UCSD-AML1 (cell line): ENCODE data around the gene HSD17B1.
"Not testable (repeated sequence)": the region's sequence is repeated elsewhere in the genome, so short reads cannot be mapped to it uniquely, and the experiment has no call there.

Source experiments
- DNase-seq: peaks from one replicate; lab custom pipeline; 2025; ENCODE audit not compliant: unreplicated experiment; lab: John Stamatoyannopoulos, UW

The HSD17B1 gene, protein sequence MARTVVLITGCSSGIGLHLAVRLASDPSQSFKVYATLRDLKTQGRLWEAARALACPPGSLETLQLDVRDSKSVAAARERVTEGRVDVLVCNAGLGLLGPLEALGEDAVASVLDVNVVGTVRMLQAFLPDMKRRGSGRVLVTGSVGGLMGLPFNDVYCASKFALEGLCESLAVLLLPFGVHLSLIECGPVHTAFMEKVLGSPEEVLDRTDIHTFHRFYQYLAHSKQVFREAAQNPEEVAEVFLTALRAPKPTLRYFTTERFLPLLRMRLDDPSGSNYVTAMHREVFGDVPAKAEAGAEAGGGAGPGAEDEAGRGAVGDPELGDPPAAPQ

DNA sequence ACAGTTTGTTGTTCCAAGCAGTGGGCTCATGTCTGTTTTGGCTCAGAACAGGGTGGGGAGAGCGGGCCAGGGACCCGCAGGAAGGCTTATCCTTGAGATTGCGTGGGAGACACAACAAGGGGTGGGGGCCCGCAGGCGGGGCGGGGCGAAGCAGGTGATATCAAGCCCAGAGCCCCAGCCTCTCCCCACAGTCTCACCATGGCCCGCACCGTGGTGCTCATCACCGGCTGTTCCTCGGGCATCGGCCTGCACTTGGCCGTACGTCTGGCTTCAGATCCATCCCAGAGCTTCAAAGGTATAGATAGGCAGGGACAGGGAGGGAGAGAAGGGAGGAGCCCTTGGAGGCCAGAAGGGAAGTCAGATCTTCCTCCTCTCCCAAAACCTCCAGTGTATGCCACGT, at the start of gene HSD17B1:
Gene HSD17B1 (plus strand): TSS at position 188 of the 400 bp plus-strand sequence. CDS start 11 bp downstream, at position 199.
- not testable (repeated sequence) for DNase-seq

DNA sequence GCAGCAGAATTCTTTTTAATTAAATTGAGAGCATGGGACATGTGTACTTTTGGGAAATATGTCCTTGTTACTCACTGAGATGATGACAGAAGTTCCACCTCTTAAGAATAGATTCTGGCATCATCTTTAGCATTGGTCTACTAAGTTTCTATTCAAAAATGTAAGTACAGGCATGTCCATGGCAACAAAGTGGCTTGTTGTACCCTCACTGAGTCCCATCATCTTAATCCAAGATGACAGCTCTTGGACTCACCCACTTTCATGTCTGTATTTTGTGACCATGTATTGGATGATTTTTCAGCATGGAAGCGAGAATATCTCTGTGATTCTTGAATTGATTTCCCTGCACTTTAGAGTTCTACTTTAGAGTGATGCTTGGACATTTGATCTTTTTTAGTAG, 49.8 kb upstream of the HSD17B1 start:
- DNase-seq = no peak

DNA sequence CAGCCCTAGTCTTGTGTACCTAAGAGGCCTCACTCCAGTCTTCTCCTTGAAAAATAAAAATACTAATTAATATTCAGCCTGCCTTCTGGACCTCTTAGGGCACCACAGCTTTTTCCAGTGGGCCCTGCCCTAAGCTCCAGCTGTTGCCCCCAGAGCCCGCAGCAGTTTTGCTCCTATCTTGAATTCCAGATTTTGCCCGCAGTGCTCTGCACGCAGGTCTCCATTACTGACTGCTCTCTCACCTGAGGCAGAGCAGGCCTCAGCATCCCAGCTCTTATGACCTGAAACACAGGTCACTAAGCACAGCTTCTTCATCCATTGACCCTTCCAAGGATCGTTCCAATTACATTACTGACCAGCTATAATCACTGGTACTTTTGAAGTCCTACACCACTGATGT, 45.1 kb upstream of the HSD17B1 start:
- DNase-seq = no peak

DNA sequence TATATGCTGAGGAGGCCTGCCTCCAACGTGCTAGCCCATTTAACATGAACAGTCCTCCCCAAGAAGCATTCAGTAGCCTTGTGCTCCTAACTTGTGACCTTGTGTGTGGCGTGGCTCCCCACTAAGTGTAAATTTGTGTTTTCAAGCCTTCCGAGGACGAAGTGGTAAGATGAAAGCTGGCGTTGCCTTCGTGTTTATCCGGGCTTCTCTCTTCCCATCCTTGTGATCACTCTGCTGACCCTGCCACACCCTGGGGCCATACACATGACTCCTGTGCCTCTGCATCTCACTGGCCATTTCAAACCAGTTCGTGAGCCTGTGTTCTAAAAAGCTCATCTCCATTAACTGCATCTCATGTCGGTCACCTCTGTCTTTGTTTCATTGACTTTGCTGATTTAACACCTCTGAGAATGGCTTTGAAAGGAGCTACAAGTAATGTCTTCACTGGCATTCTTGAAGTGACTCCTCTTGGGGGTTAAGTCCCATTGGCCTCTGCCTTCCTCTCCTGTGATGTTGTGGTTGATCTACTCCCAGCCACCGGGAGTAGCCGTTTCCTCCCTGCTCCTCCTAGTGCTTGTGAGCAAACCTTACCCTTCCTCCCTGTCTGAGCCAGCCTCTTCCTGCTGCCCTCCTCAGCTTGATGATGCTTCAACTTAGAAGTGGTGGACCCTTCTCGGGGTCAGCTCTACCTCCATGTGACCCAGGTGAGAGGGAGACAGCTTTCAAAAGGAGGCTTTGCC, 44.1 kb upstream of the HSD17B1 start:
- DNase-seq = peak; percentile 66

DNA sequence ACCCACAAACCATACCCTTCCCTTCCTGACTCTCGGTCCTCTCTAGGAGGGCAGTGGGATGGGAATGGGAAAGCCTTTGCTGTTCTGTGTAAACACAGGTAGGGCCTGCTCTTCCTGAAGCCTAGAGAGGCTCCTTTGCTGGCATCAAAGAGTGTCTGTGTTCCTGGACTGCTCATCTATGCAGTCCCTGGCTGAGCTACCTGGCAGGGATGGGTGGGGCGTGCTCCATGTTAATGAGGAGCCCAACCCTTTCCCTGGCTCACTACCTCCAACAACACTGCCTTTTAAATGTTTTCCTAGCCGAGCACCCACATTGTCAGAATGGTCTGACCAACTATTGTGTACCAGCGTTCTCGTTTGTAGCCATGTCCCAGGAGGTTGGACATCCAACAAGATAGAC, 43.3 kb upstream of the HSD17B1 start:
- DNase-seq = no peak

DNA sequence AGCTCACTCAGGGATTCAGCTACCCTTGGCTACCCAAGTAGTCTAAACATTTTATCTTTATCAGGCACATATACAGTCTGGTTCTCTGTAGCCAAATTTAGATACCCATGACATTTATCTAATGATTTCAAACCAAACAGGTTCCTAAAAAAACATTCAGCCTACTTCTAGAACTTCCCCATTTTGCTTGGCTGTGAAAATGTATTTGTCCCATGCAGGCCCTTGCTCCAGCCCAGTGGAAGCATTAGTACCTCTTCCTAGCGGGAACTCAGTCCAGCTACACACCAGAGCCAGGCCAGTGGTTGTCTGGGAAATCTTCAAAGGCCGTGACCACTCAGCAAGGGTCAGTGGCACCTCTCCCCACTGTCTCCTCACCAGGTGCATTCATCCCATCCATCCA, 42.9 kb upstream of the HSD17B1 start:
- DNase-seq = no peak

DNA sequence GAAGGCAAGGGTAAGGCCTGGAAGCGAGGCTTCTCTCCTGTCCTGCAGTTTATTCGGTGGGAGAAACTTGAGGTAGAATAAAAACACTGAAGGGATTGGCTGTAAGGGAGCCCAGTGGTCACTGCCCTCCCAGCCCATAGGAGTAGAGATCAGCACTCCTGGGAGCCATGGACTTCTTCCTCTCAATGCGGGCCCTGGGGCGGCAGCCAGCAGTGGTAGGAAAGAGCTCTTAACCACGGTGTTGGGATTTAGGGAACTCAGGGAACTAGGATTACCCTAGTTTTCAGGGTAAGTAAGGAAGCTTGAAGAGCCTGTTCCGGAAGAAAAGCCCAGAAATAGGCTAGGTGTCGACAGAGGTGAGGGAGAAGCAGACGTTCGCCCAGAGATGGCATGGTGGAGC, 40.5 kb upstream of the HSD17B1 start:
- DNase-seq = no peak

DNA sequence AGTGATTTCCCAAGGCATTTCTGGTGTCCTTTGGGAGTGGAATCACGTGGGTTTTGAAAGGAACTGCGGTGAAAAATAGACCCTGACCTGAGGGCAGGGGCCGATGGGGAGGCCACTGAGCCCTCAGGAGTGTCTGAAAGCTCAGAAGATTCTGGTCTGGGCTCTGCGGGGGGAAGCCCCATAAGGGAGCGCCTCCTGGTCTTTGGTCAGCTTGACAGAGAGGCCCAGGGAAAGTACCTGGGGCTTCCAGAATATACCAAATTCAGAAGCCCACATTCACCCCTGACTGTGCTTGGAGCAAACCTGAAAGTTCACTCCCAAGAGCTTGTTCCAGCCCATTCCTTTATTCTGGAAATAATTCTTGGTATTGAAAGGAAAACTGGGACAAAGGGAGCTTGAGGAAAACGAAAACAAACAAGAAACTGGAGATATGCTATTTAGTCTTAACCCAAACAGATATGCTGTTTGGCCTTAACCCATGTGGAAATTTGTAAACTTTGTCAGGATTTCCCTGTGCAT, 39.9 kb upstream of the HSD17B1 start:
- no peak for DNase-seq

DNA sequence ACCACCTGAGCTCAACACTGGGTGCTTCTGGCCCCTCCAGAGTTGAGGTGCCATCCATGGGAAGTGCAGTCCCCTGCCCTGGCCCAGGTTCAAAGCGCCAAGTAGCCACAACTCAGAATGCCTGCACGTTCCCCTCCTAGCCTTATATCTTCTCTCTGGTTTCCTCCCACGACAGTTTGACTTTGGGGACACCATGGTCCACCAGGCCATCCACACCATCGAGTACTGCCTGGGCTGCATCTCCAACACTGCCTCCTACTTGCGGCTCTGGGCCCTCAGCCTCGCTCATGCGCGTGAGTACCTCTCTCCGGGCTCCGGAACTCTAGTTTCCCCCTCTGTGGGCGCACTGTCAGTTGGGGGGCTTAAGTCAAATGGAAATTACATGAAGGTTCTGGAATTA, 39.0 kb upstream of the HSD17B1 start:
- no peak for DNase-seq

DNA sequence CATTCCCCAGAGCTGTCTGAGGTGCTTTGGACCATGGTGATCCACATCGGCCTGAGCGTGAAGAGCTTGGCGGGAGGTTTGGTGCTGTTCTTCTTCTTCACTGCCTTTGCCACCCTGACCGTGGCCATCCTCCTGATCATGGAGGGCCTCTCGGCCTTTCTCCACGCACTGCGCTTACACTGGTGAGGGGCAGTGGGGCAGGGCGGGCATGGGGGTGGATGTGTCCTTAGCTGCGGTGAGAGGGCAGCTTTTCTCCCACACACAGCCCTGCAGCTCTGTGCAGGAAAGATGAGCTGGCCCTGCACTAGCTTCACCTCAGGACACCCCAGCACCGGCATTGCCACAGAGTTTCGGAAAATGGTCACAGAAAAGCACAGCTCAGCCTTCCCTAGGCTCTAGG, 38.4 kb upstream of the HSD17B1 start:
- DNase-seq = no peak

DNA sequence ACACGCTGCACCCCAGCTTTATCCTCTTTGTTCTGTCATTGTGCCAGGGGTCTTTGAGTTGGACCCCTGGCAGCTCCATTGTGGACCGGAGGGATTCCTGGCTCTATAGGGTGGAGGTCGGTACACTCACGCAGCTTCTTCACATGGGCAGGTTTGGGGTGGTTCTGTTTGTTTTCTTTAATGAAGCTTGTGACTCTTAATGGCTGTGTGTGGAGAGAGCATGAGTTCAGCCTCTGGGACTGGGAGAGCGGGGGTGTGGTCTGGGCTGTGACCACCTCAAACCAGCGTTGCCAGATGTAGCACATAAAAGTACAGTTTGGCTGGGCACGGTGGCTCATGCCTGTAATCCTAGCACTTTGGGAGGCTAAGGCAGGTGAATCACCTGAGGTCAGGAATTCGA, 37.9 kb upstream of the HSD17B1 start:
- no peak for DNase-seq

DNA sequence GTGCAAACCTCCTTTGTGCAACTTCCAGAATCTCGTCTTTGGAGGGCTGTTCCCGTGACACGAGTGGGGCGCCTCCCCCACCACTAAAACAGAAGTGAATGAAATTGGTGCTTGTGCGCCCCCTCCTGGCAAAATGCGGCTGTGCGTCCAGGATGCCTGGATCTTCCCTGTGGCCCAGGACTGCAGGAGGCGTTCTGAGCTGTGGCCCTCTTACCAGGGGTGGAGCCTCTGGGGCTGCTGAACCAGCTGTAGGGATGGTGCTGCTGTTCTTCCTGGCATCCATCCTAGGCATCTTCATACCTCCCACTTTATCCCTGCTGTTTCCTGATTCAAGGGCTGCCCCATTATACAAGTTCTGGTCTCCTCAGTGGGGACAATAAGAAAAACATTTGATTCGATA, 35.2 kb upstream of the HSD17B1 start:
- DNase-seq = peak; percentile 92

DNA sequence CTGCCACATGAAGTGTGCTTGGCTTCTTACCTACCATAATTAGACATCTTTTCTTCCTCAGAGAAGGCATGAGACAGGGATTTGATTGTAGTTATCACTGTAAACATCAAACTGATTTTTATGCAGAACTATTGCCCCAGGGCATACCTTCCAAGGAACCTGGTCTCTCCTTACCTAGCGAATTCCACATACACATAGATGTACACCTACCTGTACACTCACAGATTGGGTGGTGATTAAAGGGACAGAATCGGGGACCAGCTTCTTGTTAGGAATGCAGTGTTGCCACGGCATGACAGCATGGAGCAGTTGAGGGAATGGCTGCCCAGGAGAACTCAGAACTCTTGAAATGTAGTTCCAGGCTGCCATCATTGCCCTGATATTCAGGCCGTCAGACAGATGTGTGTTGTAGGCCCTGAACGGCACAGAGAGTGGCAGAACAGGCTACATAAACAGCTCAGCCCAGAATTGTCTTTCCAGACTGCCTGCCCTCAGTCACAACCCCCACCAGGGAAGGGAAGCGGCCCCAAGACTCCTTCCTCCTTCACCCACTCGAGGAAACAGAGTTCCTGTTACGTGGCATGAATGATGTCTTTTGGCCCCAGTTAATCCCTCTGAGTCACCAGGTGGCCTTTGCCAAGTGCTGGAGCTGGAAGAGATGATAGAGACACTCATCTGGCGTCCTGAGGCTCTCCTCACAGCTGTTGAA, 34.5 kb upstream of the HSD17B1 start:
- peak; percentile 71 for DNase-seq

DNA sequence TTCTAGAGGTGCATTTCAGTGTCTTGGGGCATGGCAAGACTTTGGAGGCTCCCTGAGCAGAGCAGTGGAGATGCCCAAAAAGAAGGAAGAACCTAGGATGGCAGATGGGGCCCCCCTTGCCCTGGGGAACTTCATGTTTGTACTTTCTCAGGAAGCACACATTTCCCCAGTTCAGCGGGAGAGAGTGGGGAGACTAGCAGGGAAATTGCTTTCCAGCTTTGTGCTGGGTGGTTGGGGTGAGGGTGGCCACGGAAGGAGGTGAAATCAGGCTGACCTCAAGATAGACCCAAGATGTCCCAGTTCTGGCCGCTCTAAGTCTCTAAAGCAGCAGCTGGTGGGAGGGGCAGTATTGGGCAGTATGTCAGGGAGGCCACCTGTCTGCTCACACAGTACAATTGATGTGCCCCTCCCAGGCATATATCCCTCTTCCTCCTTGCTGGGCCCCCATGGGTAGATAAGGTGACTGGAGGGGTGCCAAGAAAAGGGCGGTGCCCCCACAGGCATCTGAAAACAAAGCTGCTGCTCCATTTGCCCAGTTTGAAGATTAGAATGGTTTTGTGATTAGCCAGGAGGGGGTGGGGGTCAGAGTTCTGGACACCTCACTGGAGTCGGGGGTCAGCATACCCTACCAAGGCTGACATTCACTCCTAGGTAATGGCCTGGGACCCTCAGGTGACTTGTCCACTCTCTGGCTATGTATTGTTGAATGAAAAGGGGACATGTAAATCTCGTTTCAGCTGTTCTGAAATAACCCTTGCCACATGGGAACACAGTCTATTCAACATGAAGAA, 33.8 kb upstream of the HSD17B1 start:
- peak; percentile 57 for DNase-seq

DNA sequence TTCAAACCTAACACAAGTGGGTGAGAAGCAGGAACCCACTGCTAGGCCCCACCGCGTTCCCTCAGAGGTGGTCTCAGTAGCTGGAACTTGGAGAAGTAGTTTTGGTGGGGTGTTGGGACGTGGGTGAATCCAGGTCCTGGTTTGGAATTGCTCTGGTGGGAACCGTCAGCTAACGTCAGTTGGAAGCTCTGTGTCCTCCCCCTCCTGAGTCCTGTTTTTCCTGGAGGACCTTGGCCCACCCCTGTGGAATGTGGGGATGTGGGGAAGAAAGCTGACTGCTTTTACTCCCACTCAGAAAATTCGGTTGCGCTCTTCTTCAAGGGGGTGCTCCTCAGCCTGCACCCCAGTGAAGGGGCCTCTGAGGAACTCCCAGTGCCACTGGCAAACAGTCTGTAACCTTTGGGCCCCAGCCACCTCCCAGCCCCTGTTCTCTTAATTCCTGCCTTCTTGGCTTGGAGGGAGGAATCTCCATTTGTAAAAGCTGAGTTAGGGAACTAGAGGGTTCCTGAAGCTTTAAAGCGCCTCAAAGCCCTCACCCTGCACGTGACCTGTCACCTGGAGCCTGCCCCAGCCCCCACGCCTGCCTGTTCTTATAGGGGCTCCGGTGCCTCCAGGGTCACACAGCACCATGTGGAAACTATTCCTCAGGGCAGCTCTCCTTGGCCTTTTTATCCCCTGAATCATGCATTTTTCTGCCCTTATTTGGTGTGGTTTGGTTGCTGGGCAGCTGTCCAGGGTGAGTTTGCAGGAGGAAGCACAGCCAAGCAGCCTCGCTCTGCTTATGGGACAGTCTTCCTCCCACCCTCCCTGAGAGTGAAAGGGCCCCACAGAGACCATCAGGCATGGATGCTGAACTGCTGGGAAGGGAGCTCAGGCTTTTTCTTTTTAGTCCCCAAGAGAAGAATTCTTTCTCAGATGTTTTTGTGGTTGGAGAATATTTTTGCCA, 32.9 kb upstream of the HSD17B1 start:
- DNase-seq = peak; percentile 37

DNA sequence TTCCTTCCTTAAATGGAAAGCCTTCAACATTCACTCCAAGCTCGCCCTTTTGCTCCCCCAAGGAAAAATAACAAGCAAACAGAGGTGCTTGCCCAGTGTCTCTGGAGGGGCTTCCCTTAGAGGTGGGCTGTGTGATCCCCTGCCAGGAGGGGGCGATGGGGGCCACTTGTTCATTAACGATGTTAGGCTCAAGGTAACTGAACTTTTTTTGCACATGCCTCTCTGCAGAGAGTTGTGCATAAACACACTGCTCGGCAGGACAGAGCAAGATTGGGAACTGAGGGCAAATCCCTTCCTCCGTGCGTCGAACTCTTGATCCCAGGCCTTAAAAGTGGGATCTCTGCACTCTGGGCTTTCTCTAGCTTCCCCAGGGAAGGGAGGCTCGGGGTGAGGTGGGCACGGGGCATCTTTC, 32.2 kb upstream of the HSD17B1 start:
- peak; percentile 23 for DNase-seq

DNA sequence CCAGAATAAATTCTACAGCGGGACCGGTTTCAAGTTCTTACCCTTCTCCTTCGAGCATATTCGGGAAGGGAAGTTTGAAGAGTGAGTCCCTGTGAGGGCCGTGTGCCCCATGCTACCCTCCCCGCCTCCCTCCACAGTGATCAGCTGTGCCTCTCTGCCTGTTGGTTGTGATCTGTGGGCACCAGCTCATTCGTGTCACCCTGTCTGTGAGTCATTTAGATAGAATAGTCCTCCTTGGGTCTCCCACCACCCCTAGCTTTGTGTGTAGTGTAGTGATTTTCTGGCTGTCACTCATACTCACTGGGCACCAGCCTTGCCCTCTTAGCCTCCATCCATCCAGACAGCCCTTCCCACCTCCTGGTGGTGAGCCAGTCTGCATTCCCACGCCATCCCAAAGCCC, 31.7 kb upstream of the HSD17B1 start:
- no peak for DNase-seq

DNA sequence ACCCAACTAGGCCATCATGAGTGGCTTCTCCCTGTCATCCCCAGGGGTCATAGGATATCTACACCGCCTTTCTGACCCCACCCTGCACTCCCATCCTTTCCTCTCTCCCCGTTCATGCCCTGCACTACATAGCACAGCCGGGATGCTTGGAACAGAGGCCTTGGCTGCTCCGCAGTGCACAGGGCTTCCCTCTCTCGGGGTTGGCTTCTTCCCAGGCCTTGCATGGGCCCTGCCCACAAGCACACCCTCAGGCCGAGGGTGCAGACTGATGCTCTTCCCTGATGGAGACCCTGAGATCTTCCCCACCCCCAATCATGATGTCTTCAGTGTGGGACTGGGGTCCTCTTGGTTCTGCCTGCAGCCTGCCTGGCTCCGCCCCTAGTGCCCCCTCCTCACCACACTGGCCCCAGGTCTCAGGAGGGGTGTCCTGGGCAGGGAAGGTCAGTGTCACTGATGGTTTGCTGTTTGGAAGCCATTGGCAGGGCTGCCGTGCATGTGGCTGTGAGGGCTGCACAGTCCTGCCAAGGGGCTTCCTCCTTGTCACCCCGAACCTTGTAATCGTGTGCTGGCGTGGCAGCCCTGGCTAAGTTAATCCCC, 31.0 kb upstream of the HSD17B1 start:
- DNase-seq = no peak

DNA sequence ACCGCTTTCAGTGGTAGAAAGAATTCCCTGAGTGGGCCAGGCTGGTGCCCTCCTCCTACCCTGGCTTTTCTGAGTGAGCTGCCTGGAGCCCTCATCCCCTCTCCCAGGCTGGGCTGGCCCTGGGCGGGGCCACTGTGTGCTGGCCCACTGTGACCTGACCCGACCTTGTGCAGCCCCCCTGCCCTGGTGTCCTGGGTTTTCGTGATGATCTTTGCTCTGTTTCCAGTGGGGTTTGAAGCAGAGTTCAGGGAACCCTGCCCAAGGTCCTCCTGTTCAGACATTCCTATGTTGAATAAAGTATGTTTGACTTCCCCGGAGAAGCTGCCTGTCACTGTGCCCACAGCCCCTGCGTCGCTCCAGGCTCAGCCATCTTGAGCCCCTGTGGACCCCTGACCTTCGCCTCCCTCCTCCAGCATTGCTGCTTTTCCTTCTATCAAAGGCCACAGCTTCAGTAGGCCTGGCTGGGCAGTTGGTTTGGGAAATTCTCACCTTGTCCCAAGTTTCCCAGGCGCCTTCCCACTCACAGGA, 30.4 kb upstream of the HSD17B1 start:
- no peak for DNase-seq
